GM12801 (cell line): ENCODE measurements around the gene ZNF407.

Source experiments
- TF ChIP-seq, protein P1 (sequence below): IDR thresholded peaks from one replicate; pipeline ENCODE4 v1.5.1; 2011; ENCODE audit warnings: control low read depth; ENCODE audit not compliant: insufficient read length; ENCODE audit errors: extremely low read depth

The ZNF407 gene

DNA sequence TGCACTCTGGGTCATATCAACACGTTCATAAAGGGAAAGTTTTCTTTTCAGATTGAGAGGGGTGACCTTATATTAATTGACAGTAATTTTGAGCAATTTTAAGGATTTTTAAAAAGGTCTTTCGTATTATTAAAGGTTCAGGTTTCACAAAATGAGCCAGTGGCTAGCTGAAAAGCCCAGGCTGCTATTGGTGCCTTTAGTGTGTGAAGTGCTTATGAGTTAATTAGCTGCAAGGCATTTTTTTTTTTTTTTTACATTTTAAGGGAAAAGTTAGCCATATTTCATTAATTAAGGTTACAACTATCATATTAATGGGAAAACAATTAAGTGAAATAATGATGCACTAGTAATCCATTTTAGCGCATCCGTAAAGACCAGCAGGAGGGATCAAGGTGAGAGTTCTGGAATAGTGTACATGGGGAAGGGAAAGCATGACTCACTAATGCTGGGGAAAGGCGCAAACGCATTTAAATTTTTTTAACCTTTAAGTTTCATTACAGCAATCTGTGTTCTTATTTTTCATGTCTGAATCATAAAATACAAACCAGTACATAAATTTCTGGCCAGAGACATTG, 200.0 kb downstream of the ZNF407 start:
- TF ChIP-seq, protein P1, sequence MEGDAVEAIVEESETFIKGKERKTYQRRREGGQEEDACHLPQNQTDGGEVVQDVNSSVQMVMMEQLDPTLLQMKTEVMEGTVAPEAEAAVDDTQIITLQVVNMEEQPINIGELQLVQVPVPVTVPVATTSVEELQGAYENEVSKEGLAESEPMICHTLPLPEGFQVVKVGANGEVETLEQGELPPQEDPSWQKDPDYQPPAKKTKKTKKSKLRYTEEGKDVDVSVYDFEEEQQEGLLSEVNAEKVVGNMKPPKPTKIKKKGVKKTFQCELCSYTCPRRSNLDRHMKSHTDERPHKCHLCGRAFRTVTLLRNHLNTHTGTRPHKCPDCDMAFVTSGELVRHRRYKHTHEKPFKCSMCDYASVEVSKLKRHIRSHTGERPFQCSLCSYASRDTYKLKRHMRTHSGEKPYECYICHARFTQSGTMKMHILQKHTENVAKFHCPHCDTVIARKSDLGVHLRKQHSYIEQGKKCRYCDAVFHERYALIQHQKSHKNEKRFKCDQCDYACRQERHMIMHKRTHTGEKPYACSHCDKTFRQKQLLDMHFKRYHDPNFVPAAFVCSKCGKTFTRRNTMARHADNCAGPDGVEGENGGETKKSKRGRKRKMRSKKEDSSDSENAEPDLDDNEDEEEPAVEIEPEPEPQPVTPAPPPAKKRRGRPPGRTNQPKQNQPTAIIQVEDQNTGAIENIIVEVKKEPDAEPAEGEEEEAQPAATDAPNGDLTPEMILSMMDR, result no peak

DNA sequence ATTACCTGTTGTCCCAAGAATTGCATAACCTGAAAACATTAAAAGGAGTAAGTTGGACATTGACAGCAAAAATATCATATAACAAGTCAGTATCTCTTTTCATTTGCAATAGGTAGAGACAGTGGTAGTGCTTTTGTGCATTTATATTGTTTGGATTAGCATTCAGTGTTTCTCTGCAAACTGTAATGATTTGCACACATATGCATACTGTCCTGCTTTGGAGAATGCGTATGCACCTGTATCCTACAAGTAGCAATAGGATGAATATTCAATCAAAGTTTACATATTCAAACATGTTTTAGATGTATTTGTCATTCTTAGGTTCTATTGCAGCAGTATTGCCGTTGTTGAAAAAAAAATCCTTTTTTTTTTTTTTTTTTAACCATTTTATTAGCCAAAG, 201.9 kb downstream of the ZNF407 start:
- TF ChIP-seq, protein P1, result no peak

DNA sequence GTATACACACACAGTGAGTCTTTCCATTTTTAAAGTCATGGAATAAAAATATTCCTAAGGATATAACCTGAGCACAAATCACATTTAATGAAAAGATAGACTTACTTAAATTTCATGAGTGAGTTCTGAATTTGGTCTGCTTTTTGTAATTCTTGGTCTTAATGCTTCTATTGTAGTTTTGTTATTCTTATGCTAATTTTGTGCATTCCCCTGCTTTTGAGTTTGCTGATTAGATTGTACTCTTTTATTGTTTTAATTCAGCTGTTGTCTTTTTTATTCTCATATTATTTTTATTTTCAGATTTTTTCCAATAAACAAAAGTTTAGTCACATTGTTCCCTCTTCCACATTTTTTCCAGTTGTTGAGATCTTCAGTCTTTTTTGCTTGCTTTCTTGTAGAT, 202.4 kb downstream of the ZNF407 start:
- TF ChIP-seq, protein P1, result no peak

DNA sequence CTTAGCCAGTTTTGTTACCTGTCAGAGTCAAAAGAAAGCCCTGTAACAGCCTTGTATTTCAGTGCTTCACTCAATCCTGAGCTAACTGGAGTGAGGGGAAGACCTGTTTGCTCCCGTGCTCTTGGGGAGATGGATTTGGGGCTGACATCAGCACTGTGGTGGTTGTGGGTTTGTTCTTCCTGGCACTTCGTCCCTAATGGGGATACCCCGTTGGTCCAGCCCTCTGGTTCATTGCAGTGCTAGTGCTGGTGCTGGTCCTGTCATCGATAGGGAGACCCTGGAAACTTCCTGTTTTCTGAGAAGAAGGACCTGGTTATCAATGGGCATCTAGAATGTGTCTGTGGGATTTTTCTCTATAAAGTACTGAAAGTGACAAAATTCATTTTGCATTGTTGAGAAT, 205.4 kb downstream of the ZNF407 start:
- TF ChIP-seq, protein P1, result no peak

DNA sequence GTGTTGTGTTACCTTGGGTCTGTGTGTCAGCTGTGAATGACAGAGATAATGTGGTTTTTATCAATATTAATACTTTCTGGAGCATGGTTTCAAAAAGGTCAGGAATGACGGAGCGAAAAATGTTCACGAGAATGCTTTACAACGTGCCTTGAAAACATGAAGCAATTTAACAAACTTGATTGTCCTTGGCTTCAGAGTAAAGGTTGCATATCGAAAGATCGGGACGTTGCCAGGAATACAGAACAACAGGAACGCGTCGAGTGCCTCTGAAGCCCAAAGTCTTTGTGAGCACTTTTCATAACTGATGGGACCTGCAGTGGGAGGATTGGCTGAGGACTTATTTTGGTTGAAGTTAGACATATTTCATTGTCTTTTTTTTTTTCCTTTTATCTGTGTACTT, 206.1 kb downstream of the ZNF407 start:
- TF ChIP-seq, protein P1, result no peak

DNA sequence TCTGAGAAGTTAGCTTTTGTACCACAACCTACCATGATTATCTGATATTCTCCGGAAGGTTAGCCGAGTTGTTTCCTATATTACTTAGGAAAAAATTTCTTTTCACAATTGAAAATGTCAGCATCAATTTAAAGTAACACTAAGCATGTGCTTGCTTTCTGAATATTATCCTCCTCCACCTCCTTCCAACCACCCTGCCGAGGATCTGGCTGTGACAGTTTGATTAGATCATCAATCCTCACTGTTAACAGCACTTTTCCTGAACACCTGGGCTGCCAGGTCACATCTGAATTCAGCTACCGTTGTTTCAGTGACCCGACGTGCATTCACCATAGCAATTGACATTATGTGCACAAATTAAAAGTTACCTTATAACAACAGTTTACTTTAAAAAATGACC, 207.0 kb downstream of the ZNF407 start:
- TF ChIP-seq, protein P1, result no peak

DNA sequence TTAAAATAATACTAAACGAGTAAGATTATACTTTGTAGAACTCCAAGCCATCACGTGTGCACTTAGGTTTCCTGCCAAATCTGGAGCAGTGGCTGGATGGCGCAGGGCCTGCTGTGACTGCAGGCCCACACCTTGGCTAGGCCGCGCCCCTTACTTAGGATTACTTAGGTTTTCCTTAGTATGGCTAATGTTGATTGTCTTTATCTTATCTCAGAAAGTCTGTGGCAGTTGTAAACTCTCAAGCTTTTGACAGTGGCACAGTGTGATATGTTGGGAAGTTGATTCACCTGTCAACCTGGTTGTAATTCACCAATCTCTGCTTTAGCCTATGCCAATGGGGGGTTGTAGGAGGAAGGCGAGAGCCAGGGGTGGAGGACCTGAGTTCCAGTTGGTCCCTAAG, 208.4 kb downstream of the ZNF407 start:
- TF ChIP-seq, protein P1, result no peak
